ENCODE data around the gene PTPN18. TPM values are rescaled to one million over a fixed set of nuclear protein-coding genes. Genes with fewer than 3 reads are reported as not detected.

PTPN18 gene
- total and polyA plus RNA-seq, 2 donors (not counting 3 experiments of a cell fraction or from before 2014, with no cell fraction given): 39.4 to 39.6 TPM

DNA sequence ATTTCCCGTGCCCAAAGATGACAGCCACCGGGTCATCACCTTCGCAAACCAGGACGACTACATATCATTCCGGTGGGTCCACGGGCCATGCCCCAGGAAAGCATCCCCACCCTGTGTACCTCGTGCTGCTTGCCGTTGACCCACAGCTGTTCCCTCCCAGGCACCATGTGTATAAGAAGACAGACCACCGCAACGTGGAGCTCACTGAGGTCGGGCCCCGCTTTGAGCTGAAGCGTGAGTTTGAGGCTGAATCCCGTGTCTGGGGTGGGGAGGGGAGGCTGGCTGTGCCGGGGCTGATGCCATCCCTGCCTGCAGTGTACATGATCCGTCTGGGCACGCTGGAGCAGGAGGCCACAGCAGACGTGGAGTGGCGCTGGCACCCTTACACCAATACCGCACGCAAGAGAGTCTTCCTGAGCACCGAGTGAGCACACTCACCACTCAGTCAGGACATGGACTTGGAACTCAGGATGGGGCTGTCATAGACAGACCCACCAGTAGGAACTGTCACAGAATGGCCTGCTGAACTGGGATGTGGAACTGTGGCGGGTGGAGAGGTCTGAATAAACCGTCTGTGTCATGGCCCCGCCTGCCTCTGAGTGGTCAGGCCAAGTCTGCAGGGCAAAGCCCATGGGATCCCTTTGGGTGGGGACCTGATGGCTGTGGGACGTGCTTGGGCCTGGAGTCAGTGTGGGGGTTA is 9.7 kb upstream of the PTPN18 start:
- Histone ChIP-seq H3K9me3 (replicated peaks; ENCODE audit: control insufficient read depth, insufficient read depth, low read length) (no peaks in the 10 kb centered on the region), H3K4me1 (ENCODE audit: control insufficient read depth, extremely low read depth, insufficient read depth, low read length) (peaks cover 5% of the 10 kb centered on the region), H3K4me3 (replicated peaks in 1 of 3; ENCODE audit: insufficient read depth in 1 of 3, low read depth in 1 of 3, low read length in 3 of 3) (no peak overlapping the region), H2AFZ (ENCODE audit: low read depth, low read length) (no peak overlapping the region), H4K20me1 (replicated peaks; ENCODE audit: control insufficient read depth, extremely low read depth, insufficient read depth, low read length) (no peaks in the 10 kb centered on the region), H3K79me2 (ENCODE audit: control insufficient read depth, insufficient read depth, low read length) (peaks cover 14% of the 10 kb centered on the region), H3K27me3 (ENCODE audit: control insufficient read depth in 2 of 2, insufficient read depth in 2 of 2, low read length in 2 of 2) (no peaks in the 10 kb centered on the region), H3K27ac (ENCODE audit: insufficient read depth, low read depth, low read length) (no peak overlapping the region), H3K9me1 (replicated peaks; ENCODE audit: control insufficient read depth, extremely low read depth, insufficient read depth, low read length) (no peaks in the 10 kb centered on the region), H3K4me2 (ENCODE audit: insufficient read depth, low read length) (no peak overlapping the region), H3K9ac (replicated peaks; ENCODE audit: extremely low read depth, insufficient read depth, low read length) (no peak overlapping the region), H3K36me3 (ENCODE audit: control insufficient read depth in 2 of 2, extremely low read depth in 1 of 2, insufficient read depth in 2 of 2, low read length in 2 of 2) (peaks cover 12 to 22% of the 10 kb centered on the region in 2 experiments)
- BruUV-seq (replicated peaks): no TSS peak
- POLR2A ChIA-PET: interaction anchor here (0.6 kb wide), 1 partner anchor 10 kb away, joined by 5 read pairs; no protein-coding TSS in a partner anchor
- no peak for TF ChIP-seq GATA2 (IDR thresholded peaks at IDR 0.05; ENCODE audit: insufficient read depth, insufficient read length, low read depth, low read length)
- intact Hi-C loops (cut with micrococcal nuclease) (loop anchor here (10.0 kb wide), 1 partner anchor 749 kb away; the partner anchor contains the start of gene FAM168B), dilution Hi-C loops (cut with MboI; ENCODE audit: extremely low pct_ligation_motif_present, low sequenced_read_pairs) (no loop called here)
- CTCF ChIA-PET: no interaction called here
- no peak for FAIRE-seq
- no peak for DNase-seq (ENCODE audit: low read depth, low spot score)

GRCh38 chr2:130346741-130347066 is 9.2 kb upstream of the PTPN18 start:
- H3K4me2 ChIP-seq (ENCODE audit: insufficient read depth, low read length): no peak overlapping the region
- dilution Hi-C loops (cut with MboI; ENCODE audit: extremely low pct_ligation_motif_present, low sequenced_read_pairs): no loop called here
- no peak for TF ChIP-seq JUN (IDR thresholded peaks at IDR 0.05; ENCODE audit: borderline replicate concordance, insufficient read depth, insufficient read length, low read depth)
- TF ChIP-seq POLR2A (IDR thresholded peaks at IDR 0.05; ENCODE audit: low read depth, low read length): no peak
- TF ChIP-seq GATA2 (IDR thresholded peaks at IDR 0.05; ENCODE audit: insufficient read depth, insufficient read length, low read depth, low read length): no peak
- no peak for TF ChIP-seq MYC (IDR thresholded peaks at IDR 0.05; ENCODE audit: low read depth, low read length)
- TF ChIP-seq MAX (IDR thresholded peaks at IDR 0.05; ENCODE audit: insufficient read depth, insufficient read length): no peak
- TF ChIP-seq CTCF (IDR thresholded peaks at IDR 0.05; ENCODE audit: extremely low read depth in 1 of 2, insufficient read depth in 1 of 2, low read depth in 1 of 2, low read length in 2 of 2): no peak
- TF ChIP-seq EZH2 (IDR thresholded peaks at IDR 0.05; ENCODE audit: borderline replicate concordance, low read depth, low read length, severe bottlenecking): no peak
- no peak for TF ChIP-seq POLR2AphosphoS5 (IDR thresholded peaks at IDR 0.05; ENCODE audit: insufficient read depth, low read depth, low read length)
- no peak for TF ChIP-seq FOS (IDR thresholded peaks at IDR 0.05; ENCODE audit: borderline replicate concordance, insufficient read depth, low read length)
- DNase-seq (ENCODE audit: low read depth, low spot score) (no peak), FAIRE-seq (no peak)
- peaks cover 5% of the 10 kb centered on the region for H3K4me1 ChIP-seq (ENCODE audit: control insufficient read depth, extremely low read depth, insufficient read depth, low read length)
- BruUV-seq (replicated peaks): no TSS peak
- H3K36me3 ChIP-seq (ENCODE audit: control insufficient read depth in 2 of 2, extremely low read depth in 1 of 2, insufficient read depth in 2 of 2, low read length in 2 of 2): peaks cover 12 to 22% of the 10 kb centered on the region in 2 experiments
- no peaks in the 10 kb centered on the region for H3K27me3 ChIP-seq (ENCODE audit: control insufficient read depth in 2 of 2, insufficient read depth in 2 of 2, low read length in 2 of 2)
- H4K20me1 ChIP-seq (replicated peaks; ENCODE audit: control insufficient read depth, extremely low read depth, insufficient read depth, low read length): no peaks in the 10 kb centered on the region
- no peaks in the 10 kb centered on the region for H3K9me1 ChIP-seq (replicated peaks; ENCODE audit: control insufficient read depth, extremely low read depth, insufficient read depth, low read length)
- ChIA-PET CTCF (no interaction called here), POLR2A (interaction anchor here (0.5 kb wide), 1 partner anchor 10 kb away, joined by 8 read pairs; no protein-coding TSS in a partner anchor)
- no peaks in the 10 kb centered on the region for H3K9me3 ChIP-seq (replicated peaks; ENCODE audit: control insufficient read depth, insufficient read depth, low read length)
- H2AFZ ChIP-seq (ENCODE audit: low read depth, low read length): no peak overlapping the region
- no peak overlapping the region for H3K9ac ChIP-seq (replicated peaks; ENCODE audit: extremely low read depth, insufficient read depth, low read length)
- intact Hi-C loops (cut with micrococcal nuclease): loop anchor here (10.0 kb wide), 1 partner anchor 748 kb away; the partner anchor contains the start of gene FAM168B
- H3K79me2 ChIP-seq (ENCODE audit: control insufficient read depth, insufficient read depth, low read length): peaks cover 14% of the 10 kb centered on the region
- H3K27ac ChIP-seq (ENCODE audit: insufficient read depth, low read depth, low read length): no peak overlapping the region
- no peak overlapping the region for H3K4me3 ChIP-seq (replicated peaks in 1 of 3; ENCODE audit: insufficient read depth in 1 of 3, low read depth in 1 of 3, low read length in 3 of 3)
